ENCODE measurements around the gene ZFR2. TPM values are rescaled to one million over a fixed set of nuclear protein-coding genes. Genes with fewer than 3 reads are reported as not detected.

ZFR2 gene
- total RNA-seq, 4 donors from 2014 or later = not detected

DNA sequence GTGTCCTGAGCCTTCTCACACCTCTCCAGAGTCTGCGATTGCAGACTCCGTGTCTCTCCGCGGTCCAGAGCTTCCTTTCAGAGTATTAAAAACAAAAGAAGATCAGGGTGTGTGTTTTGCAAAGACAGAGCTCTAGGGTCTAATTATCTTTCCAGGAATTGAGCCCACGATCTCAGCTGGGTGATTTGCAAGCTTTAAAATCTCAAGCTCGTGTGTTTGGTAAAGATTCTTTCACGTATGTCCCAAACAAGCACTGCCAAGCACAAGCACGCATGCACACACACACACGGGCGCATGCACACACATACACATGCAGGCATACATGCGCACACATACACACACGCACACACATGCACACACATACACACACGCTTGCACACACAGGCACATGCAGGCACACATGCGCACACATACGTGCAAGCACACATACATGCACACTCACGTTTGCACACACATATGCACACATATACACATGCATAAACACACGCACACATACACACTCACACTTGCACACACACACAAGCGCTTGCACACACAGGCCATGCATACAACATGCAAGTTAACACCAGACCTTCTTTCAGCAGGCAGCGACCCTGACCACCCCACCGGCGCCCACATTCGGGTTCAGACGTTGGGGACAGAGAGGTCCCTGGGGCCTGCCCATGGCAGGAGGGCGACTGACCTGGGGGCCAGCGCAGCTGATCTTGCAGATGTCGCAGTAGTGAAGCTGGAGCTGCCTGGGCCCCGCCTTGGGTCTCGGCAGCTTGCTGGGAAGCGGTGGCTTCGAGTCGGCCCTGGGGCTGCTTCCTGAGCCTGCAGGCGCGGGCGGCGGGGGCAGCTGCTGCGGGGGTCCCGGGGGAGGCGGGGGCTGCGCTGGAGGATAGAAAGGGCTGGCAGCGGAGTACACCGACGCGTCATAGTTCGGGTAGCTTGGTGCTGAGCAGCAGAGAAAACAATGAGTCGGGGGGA, 37.9 kb downstream of the ZFR2 start:
- intact Hi-C loops (cut with DNase I) = no loop called here
- H3K27me3 ChIP-seq = no peaks in the 10 kb centered on the region

DNA sequence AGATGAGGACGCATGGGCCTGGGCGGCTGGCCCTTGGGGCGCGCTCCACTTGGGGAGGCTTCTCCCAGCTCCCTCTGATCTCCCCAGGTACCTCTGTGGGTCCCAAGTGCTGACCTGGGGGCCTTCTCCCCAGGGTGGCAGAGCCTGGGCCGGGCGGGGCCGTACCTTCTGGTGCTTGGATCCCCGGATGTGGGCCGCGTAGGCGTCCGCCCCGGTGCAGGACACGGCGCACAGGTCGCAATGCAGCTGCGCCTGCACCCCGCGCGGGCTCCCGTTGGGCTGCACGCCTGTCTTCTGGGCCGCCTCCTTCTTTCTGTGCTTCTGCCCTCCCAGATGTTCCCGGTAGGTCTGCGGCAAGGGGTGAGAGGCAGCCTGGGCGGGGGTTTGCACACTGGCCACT, 41.5 kb downstream of the ZFR2 start:
- TF ChIP-seq POLR2A (IDR thresholded peaks at IDR 0.05) (no peak), CTCF (IDR thresholded peaks at IDR 0.05) (no peak)
- no peak overlapping the region for H3K27ac ChIP-seq
- no peaks in the 10 kb centered on the region for H3K27me3 ChIP-seq
- H3K4me1 ChIP-seq = no peaks in the 10 kb centered on the region
- intact Hi-C loops (cut with DNase I) = no loop called here
- DNase-seq = no peak
- no peaks in the 10 kb centered on the region for H3K9me3 ChIP-seq
- H3K36me3 ChIP-seq = no peaks in the 10 kb centered on the region
- WGBS, 2 donors = 94 to 95% methylated on average over 19 to 26 of the region's 26 CpGs
- H3K4me3 ChIP-seq (replicated peaks in 1 of 3) = no peak overlapping the region

More for the DNA sequence above, 37.9 kb downstream of the ZFR2 start:
- Histone ChIP-seq H3K9me3 (no peaks in the 10 kb centered on the region), H3K4me1 (no peaks in the 10 kb centered on the region), H3K27ac (no peak overlapping the region), H3K36me3 (no peaks in the 10 kb centered on the region), H3K4me3 (replicated peaks in 1 of 3) (no peak overlapping the region)
- no peak for DNase-seq
- WGBS, 2 donors = 54% methylated on average over 36 of the region's 45 CpGs
- TF ChIP-seq POLR2A (IDR thresholded peaks at IDR 0.05) (no peak), CTCF (IDR thresholded peaks at IDR 0.05) (no peak)

GRCh38 chr19:3826163-3826562, 42.7 kb downstream of the ZFR2 start:
- TF ChIP-seq POLR2A (IDR thresholded peaks at IDR 0.05) (no peak), CTCF (IDR thresholded peaks at IDR 0.05) (no peak)
- no peaks in the 10 kb centered on the region for H3K4me1 ChIP-seq
- no peaks in the 10 kb centered on the region for H3K9me3 ChIP-seq
- intact Hi-C loops (cut with DNase I) = no loop called here
- no peak overlapping the region for H3K27ac ChIP-seq
- DNase-seq = no peak
- H3K4me3 ChIP-seq (replicated peaks in 1 of 3) = no peak overlapping the region
- 54 to 62% methylated on average over 11 to 12 of the region's 12 CpGs for WGBS, 2 donors
- H3K27me3 ChIP-seq = no peaks in the 10 kb centered on the region
- no peaks in the 10 kb centered on the region for H3K36me3 ChIP-seq

- no peaks in the 10 kb centered on the region for H3K9me3 ChIP-seq
- 53 to 59% methylated on average over 14 to 23 of the region's 32 CpGs for WGBS, 2 donors
- intact Hi-C loops (cut with DNase I) = no loop called here
These were observed 43.4 kb downstream of the ZFR2 start for GRCh38 chr19:3825286-3825956.

More at GRCh38 chr19:3825286-3825956, 43.4 kb downstream of the ZFR2 start:
- H3K27ac ChIP-seq = no peak overlapping the region
- H3K27me3 ChIP-seq = no peaks in the 10 kb centered on the region
- no peaks in the 10 kb centered on the region for H3K36me3 ChIP-seq
- H3K4me3 ChIP-seq (replicated peaks in 1 of 3) = no peak overlapping the region
- DNase-seq = no peak
- TF ChIP-seq CTCF (IDR thresholded peaks at IDR 0.05) (no peak), POLR2A (IDR thresholded peaks at IDR 0.05) (no peak)
- no peaks in the 10 kb centered on the region for H3K4me1 ChIP-seq
